ENCODE data around the gene TUBB3. TPM values are rescaled to one million over a fixed set of nuclear protein-coding genes. Genes with fewer than 3 reads are reported as not detected.
"Not testable (repeated sequence)": the region's sequence is repeated elsewhere in the genome, so short reads cannot be mapped to it uniquely, and the experiment has no call there.

Gene TUBB3
- 1 to 10 TPM; 1.6 to 2.9 (median 1.8) TPM for total RNA-seq

GRCh38 chr16:89922884-89923639 is at the start of gene TUBB3:
Gene TUBB3, plus strand, starts transcription at chr16:89923342. Its CDS starts 60 bp downstream, at chr16:89923402.
- DNase-seq (ENCODE audit: low spot score in 2 of 2): no peak
- H3K36me3 ChIP-seq: no peaks in the 10 kb centered on the region
- H3K4me3 ChIP-seq: peak within 1 kb of the TSS; percentile 54 to 77 (median 54)
- peak within 1 kb of the TSS; percentile 60 to 88 for H3K27ac ChIP-seq
- peaks cover 22 to 33% of the 10 kb centered on the region in 2 donors for H3K27me3 ChIP-seq
- TF ChIP-seq POLR2AphosphoS5 (IDR thresholded peaks at IDR 0.05): no peak
- no peak for TF ChIP-seq CTCF (IDR thresholded peaks at IDR 0.05)
- no peak for TF ChIP-seq POLR2A (IDR thresholded peaks at IDR 0.05)
- no peaks in the 10 kb centered on the region for H3K9me3 ChIP-seq
- intact Hi-C loops (cut with DNase I; ENCODE audit: low total_unique reads): no loop called here
- peaks cover 11 to 26% of the 10 kb centered on the region in 2 donors for H3K4me1 ChIP-seq

GRCh38 chr16:89873972-89874689 is 49.0 kb upstream of the TUBB3 start:
- H3K36me3 ChIP-seq: no peaks in the 10 kb centered on the region
- H3K27ac ChIP-seq: peak overlapping the region; percentile 99 to 100
- peak; percentile 92 to 97 for DNase-seq (ENCODE audit: low spot score in 2 of 2)
- intact Hi-C loops (cut with DNase I; ENCODE audit: low total_unique reads): no loop called here
- no peak for TF ChIP-seq CTCF (IDR thresholded peaks at IDR 0.05)
- peak in 2 of 3 donors; percentile 16 to 34 for TF ChIP-seq POLR2AphosphoS5 (IDR thresholded peaks at IDR 0.05)
- peak overlapping the region; percentile 89 to 99 (median 89) for H3K4me3 ChIP-seq
- H3K27me3 ChIP-seq: no peaks in the 10 kb centered on the region
- no peaks in the 10 kb centered on the region for H3K9me3 ChIP-seq
- H3K4me1 ChIP-seq: peaks cover 0 to 3% of the 10 kb centered on the region in 2 donors

- H3K27me3 ChIP-seq; intact Hi-C loops (cut with DNase I; ENCODE audit: low total_unique reads); H3K4me1 ChIP-seq; H3K9me3 ChIP-seq; DNase-seq (ENCODE audit: low spot score in 2 of 2); H3K4me3 ChIP-seq; H3K27ac ChIP-seq; H3K36me3 ChIP-seq: not testable (repeated sequence)
Measured at GRCh38 chr16:89879123-89879522, 44.0 kb upstream of the TUBB3 start.

GRCh38 chr16:89880477-89881367 is 42.4 kb upstream of the TUBB3 start:
- Histone ChIP-seq H3K4me3 (no peak overlapping the region), H3K4me1 (no peaks in the 10 kb centered on the region), H3K36me3 (peaks cover 5% of the 10 kb centered on the region), H3K27me3 (no peaks in the 10 kb centered on the region), H3K9me3 (no peaks in the 10 kb centered on the region), H3K27ac (no peak overlapping the region)
- intact Hi-C loops (cut with DNase I; ENCODE audit: low total_unique reads): no loop called here
- no peak for DNase-seq (ENCODE audit: low spot score in 2 of 2)
- TF ChIP-seq POLR2A (IDR thresholded peaks at IDR 0.05) (no peak), CTCF (IDR thresholded peaks at IDR 0.05) (no peak), POLR2AphosphoS5 (IDR thresholded peaks at IDR 0.05) (no peak)

- Histone ChIP-seq H3K27me3 (no peaks in the 10 kb centered on the region), H3K4me1 (no peaks in the 10 kb centered on the region), H3K36me3 (peaks cover 6% of the 10 kb centered on the region), H3K4me3 (no peak overlapping the region), H3K27ac (no peak overlapping the region), H3K9me3 (no peaks in the 10 kb centered on the region)
- no peak for DNase-seq (ENCODE audit: low spot score in 2 of 2)
- intact Hi-C loops (cut with DNase I; ENCODE audit: low total_unique reads): no loop called here
- no peak for TF ChIP-seq POLR2AphosphoS5 (IDR thresholded peaks at IDR 0.05)
Measured at GRCh38 chr16:89881368-89881730, 41.8 kb upstream of the TUBB3 start.

Measured in breast epithelium (tissue), 4 donors.